ENCODE results near the gene NFIC. TPM values are rescaled to one million over a fixed set of nuclear protein-coding genes. Genes with fewer than 3 reads are reported as not detected.

NFIC gene
- total and polyA plus RNA-seq, 10 of the 15 experiments (the other 5 are each of a cell fraction or from before 2014, with no cell fraction given) = 0.71 to 53.5 (median 10.2) TPM

DNA sequence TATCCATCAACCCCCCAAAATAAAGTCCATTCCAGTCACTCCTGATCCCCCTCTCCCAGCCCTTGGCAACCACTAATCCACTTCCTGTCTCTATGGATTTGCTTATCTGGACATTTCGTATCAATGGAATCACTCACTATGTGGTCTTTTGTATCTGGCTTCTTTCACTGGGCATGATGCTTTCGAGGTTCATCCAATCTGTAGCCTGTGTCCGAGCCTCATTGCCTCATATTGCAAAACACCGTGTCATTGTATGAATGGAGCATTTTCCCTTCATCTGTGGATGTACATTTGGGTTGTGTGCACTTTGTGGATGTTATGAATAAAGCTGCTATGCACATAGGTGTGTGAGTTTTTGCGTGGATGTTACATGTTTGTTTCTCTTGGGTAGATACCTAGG, 138.4 kb downstream of the NFIC start:
- Histone ChIP-seq H3K79me2 (ENCODE audit: control insufficient read depth, insufficient read depth, low read length) (peaks cover 38% of the 10 kb centered on the region), H3K9ac (ENCODE audit: control insufficient read depth, insufficient read depth, low read length) (no peak overlapping the region), H4K20me1 (ENCODE audit: control insufficient read depth, insufficient read depth) (no peaks in the 10 kb centered on the region), H2AFZ (ENCODE audit: control insufficient read depth, low read depth, low read length) (no peak overlapping the region), H3K27me3 (replicated peaks in 1 of 2; ENCODE audit: control insufficient read depth in 2 of 2, insufficient read depth in 2 of 2, low read length in 1 of 2) (no peaks in the 10 kb centered on the region), H3K4me1 (ENCODE audit: control insufficient read depth, insufficient read depth, low read length) (peaks cover 7% of the 10 kb centered on the region), H3K27ac (ENCODE audit: control insufficient read depth, insufficient read depth) (no peak overlapping the region), H3K4me3 (no peak overlapping the region), H3K36me3 (ENCODE audit: control insufficient read depth in 2 of 2, insufficient read depth in 2 of 2, low read length in 1 of 2) (no peaks in the 10 kb centered on the region; a peak in 3 of 4 replicates), H3K9me3 (replicated peaks; ENCODE audit: control insufficient read depth, insufficient read depth, low read length) (no peaks in the 10 kb centered on the region), H3K4me2 (ENCODE audit: control insufficient read depth, insufficient read depth) (peak overlapping the region; percentile 15; the same call in 1 of the 2 replicates)
- SMC1A ChIA-PET (ENCODE audit: uncharacterized antibody, unreplicated experiment) = no interaction called here
- POLR2A ChIA-PET = no interaction called here
- DNase-seq (ENCODE audit: low read depth, low spot score) (no peak), ATAC-seq (no peak), FAIRE-seq (peak; percentile 89)
- intact Hi-C loops (cut with micrococcal nuclease; ENCODE audit: unreplicated experiment) = no loop called here
- in situ Hi-C loops (cut with MboI) = no loop called here
- RAD21 ChIA-PET (ENCODE audit: unreplicated experiment) = no interaction called here
- TF ChIP-seq BCL11A (IDR thresholded peaks at IDR 0.05; ENCODE audit: low read depth, low read length) = no peak
- TF ChIP-seq, protein P1, sequence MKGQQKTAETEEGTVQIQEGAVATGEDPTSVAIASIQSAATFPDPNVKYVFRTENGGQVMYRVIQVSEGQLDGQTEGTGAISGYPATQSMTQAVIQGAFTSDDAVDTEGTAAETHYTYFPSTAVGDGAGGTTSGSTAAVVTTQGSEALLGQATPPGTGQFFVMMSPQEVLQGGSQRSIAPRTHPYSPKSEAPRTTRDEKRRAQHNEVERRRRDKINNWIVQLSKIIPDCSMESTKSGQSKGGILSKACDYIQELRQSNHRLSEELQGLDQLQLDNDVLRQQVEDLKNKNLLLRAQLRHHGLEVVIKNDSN (IDR thresholded peaks at IDR 0.05; ENCODE audit: borderline replicate concordance, extremely low read length, insufficient read depth, low read depth, low read length) = no peak
- TF ChIP-seq SIN3A (IDR thresholded peaks at IDR 0.05; ENCODE audit: low read depth, low read length) = no peak
- no peak for TF ChIP-seq NRF1 (conservative IDR thresholded peaks at IDR 0.05; ENCODE audit: low read depth, low read length)
- TF ChIP-seq EGR1 (IDR thresholded peaks at IDR 0.05; ENCODE audit: borderline replicate concordance in 1 of 2, low read depth in 2 of 2, low read length in 2 of 2) = no peak
- TF ChIP-seq EP300 (IDR thresholded peaks at IDR 0.05; ENCODE audit: borderline replicate concordance in 1 of 2, control insufficient read depth in 1 of 2, low read depth in 2 of 2, low read length in 2 of 2) = no peak
- no peak for TF ChIP-seq CHD4 (IDR thresholded peaks at IDR 0.05)
- no peak for TF ChIP-seq TARDBP (IDR thresholded peaks at IDR 0.05; ENCODE audit: borderline replicate concordance)
- no peak for TF ChIP-seq WRNIP1 (IDR thresholded peaks at IDR 0.05; ENCODE audit: borderline replicate concordance, low read depth, low read length)
- TF ChIP-seq PML (IDR thresholded peaks at IDR 0.05; ENCODE audit: low read length) = no peak
- TF ChIP-seq TCF3 (IDR thresholded peaks at IDR 0.05; ENCODE audit: borderline replicate concordance, insufficient read depth, low read depth, low read length) = no peak
- no peak for TF ChIP-seq DPF2 (IDR thresholded peaks at IDR 0.05)
- TF ChIP-seq HDAC2 (IDR thresholded peaks at IDR 0.05) = no peak
- no peak for TF ChIP-seq NFYB (IDR thresholded peaks at IDR 0.05; ENCODE audit: insufficient read depth, low read depth, low read length)
- no peak for TF ChIP-seq PAX8 (IDR thresholded peaks at IDR 0.05)
- no TSS peak for BruUV-seq (replicated peaks)
- 85% methylated on average over 5 of the region's 5 CpGs for WGBS (ENCODE audit: insufficient coverage, insufficient replicate concordance, low lambda C conversion rate, missing lambda C conversion rate)
- CTCF ChIA-PET = no interaction called here
